ENCODE data around the gene OSBPL6.

OSBPL6 gene

DNA sequence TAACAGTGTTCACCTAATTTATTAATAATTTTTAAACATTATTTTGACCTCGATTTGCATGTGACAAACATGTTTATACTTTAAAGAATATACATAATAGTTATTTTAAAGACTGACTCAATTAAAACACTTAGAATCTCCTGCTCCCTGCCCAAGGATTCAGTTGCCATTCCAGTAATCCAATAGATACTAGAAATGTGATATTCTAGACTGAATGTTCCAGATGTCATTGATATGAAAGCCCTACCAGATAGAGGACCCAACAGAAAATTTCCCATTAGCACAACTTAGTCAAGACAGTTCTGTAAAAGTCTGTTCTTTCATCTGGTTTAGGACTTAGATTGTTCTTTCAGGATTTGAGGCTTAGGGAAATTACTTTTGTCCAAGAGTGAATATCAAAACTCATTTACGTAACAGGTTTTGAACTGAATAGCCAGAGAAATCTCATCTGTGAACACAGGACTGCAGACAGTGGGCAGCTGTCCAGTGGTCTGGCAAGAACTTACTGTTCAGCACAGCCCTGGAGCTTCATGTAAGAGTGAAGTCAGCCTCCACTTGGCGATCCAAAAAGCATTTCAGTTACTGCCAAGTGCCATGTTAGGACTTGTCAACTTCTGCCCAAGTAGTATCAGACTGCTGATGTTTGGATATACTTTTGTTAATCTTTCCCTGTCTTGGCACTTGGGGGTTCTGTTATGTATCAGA, 77.5 kb downstream of the OSBPL6 start:
- DNase-seq (ENCODE audit: low read depth in 3 of 3), result no peak

GRCh38 chr2:178273787-178274360, 79.6 kb downstream of the OSBPL6 start:
- no peak for DNase-seq (ENCODE audit: low read depth in 3 of 3)

- no peak for DNase-seq (ENCODE audit: low read depth in 3 of 3)
Measured at GRCh38 chr2:178275600-178275999, 81.3 kb downstream of the OSBPL6 start.

- no peak for DNase-seq (ENCODE audit: low read depth in 3 of 3)
Measured at GRCh38 chr2:178277741-178278197, 83.5 kb downstream of the OSBPL6 start.

GRCh38 chr2:178279142-178279541, 84.8 kb downstream of the OSBPL6 start:
- DNase-seq (ENCODE audit: low read depth in 3 of 3), result no peak

DNA sequence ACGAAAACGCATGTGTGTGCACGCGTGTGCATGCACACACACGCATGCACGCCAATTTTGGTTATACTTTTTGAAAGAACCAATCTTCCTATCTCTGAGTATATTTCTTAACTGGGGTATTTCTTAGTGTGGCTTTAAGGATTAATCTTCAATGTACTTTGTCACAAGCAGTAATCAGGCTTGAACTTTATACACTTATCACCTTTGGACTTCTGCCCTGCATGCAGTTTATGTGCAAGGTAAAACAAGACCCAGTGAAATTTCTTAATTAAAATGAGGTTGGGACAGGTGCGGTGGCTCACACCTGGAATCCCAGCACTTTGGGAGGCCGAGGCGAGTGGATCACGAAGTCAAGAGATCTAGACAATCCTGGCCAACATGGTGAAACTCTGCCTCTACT, 85.3 kb downstream of the OSBPL6 start:
- no peak for DNase-seq (ENCODE audit: low read depth in 3 of 3)

DNA sequence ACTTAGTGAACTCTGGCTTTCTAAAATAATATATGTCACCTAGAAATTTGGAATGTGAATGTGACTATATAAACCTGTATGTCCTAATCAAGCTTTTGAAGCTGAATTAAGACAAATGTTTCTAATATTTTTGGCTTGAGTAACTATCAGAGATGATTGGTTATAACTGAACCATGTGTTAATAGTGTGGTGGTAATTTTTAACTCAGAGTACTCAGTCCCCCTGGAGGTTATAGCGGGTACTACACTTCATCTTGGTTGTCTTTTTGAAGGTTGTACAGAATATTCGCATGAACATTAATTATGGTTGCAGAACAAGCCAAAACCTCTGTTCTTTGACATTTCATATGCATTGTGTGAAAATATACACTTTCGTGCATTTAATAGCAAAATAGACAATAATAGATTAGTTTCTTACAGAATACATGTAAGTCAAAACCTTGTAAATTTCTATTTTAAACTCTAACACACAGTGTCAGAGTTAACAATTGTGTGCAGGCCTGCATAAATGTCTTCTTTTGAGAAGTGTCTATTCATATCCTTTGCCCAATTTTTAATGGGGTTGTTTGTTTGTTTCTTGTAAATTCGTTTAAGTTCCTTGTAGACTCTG, 86.0 kb downstream of the OSBPL6 start:
- DNase-seq (ENCODE audit: low read depth in 3 of 3), result no peak

DNA sequence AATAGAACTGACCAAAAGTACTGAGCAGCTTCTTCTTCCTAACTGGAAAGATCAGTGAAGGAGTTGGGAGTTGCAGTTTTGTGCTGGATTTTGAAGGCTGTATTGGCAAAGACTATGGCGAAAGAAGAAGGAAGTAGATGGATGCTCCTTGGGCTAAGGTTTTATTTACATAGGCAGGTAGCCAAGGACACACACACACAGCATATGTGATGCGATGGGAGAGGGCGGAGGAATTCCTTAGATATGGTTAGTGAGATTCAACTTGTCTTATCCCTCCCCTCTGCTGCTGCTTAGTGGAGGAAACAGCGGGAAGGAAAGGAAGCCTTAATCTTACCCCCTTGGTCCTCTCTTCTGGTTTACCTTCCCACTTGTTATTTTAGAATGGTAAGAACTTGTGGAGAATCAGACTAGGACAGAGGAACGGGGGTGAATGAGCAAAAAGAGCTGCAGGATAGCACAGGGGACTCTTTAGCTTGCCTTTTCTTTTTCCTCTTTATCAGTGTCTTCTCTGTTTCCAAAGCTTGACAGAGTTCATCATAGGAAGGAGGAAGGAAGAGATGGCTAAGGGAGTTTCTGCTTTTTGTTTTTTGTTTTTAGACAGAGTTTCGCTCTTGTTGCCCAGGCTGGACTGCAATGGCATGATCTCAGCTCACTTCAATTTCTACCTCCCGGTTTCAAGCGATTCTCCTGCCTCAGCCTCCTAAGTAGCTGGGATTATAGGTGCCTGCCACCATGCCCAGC, 87.9 kb downstream of the OSBPL6 start:
- DNase-seq (ENCODE audit: low read depth in 3 of 3), result no peak

- DNase-seq (ENCODE audit: low read depth in 3 of 3), result no peak
Measured at GRCh38 chr2:178283341-178283918, 89.1 kb downstream of the OSBPL6 start.

DNA sequence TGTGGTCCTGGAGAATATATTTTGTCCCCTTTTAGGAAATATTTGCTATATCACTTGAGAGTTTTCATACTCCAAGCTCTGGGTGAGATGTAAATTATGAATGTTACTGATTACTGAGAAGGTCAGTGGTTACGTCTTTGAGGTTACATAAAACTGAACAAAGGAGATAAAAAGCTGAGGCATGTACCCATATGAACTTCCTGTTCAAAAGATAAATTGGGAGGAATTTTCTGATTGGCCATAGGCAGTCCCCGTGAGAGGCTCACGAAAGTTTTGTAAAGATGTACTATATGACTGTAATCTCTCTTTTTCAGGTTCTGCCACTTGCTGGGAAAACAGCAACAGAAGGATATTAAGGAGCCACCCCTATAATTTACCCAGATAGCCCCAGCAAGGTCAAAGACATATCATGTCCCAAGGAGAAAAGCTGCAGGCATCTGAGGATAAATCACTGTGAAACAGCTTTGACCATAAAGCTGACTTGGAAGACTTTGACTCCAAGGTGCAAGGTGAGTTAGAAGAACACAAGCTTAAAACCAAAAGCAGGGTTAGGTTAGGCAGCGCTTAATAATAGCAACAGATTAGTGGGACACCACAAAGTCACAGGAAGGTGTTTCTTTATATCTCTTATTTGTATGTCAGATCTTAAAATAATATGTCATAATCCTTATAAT, 90.4 kb downstream of the OSBPL6 start:
- no peak for DNase-seq (ENCODE audit: low read depth in 3 of 3)

DNA sequence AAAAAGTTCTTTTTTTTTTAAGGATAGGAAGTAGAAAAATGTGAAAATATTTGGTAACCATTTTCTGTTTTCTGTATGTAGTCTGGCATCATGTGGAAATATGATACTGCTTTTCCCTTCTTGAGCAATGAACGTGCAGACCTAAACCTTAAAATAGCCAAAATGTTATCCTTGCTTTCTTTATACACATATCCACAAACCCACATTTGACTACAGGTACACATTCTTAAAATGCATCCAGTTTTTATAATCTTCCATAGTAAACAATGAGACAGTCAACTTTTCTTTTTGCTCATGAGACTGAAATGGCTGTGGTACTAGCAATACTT, 90.9 kb downstream of the OSBPL6 start:
- DNase-seq (ENCODE audit: low read depth in 3 of 3), result no peak

DNA sequence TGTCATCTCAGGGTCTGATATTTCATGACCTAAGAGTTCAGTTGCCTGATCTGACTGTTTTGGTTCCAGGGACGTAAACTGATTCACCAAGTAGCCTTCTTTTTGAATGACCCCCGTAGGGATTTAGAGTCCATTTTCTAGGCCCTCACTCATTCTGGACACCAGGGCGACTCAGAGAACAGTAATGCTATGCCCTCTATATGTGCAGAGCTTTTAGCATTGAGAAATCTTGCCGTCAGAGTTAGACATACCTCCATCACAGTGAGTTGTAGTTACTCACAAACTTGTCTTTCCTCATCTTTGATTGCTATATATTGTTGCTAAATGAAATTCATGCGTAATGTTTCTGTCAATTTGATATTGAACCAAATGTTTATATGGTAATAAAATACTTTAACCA, 92.3 kb downstream of the OSBPL6 start:
- no peak for DNase-seq (ENCODE audit: low read depth in 3 of 3)

DNA sequence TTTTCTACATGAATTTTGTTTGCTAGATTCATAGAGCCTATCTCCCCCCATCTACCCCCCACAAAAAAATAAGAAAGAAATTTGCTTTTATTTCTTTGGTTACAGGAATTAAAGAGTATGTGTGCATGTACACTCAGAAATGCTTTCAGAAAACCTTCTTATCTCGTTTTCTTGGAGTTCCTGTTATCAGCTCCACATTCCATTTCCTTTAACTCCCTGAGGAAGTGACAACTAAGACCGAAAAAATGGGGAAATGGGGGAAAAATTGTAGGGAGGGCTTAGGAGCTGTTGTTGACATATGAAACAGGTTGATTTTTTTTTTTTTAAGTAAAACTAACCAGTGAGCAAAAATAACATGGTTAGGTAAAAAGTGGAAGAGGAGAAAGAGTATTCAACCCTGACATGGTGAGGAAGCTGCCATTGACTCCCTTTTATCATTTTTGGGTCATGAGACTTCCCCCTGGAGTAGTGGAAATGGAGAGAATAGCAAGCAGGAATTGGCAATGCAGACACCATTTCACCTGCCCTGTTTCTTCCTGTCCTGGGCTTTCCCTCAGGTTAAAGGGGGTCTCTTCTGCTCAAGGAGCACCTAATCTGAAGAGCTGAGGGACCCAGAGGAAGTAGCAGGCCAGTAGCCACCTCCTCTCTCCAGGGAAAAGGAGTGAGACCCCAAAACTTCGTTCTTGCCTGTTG, 93.5 kb downstream of the OSBPL6 start:
- DNase-seq (ENCODE audit: low read depth in 3 of 3), result no peak

GRCh38 chr2:178291703-178292102, 97.4 kb downstream of the OSBPL6 start:
- no peak for DNase-seq (ENCODE audit: low read depth in 3 of 3)

DNA sequence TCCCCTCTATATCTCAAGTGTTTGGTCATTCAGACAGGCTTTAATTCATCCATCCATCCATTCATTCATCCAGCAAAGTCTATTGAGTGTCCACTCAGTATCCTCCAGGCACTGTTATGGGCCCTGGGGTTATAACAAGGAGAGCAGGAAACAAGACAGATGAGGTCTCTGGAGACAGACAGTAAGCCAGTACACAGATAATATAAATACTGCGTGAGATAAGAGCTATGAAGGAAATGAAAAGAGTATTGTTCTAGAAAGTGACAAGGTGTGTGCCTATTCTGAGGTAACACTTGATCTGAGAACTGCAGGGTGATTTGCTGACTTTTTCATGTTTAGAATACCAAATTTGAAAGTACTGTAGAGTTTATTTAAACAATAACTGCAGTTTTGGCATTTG, 98.3 kb downstream of the OSBPL6 start:
- no peak for DNase-seq (ENCODE audit: low read depth in 3 of 3)

- no peak for DNase-seq (ENCODE audit: low read depth in 3 of 3)
Measured at GRCh38 chr2:178295115-178295514, 100.8 kb downstream of the OSBPL6 start.

DNA sequence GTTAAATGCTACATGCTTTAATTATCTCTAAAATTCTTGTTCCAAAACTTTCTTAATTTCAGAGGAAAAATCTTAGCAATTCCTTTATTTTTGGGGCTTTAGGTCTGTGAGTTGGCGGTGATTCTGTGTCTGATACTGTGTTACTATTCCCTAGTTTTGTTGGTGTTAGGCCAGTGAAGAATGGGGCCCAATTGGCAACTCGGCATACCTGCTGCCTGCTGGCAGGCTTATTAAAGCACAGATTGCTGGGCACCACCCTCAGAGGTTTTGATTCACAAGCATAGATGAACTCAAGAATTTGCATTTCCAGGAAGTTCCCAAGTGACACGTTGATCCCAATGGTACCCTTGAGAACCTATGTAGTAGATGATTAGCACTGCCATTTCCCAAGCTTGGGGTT, 101.6 kb downstream of the OSBPL6 start:
- no peak for DNase-seq (ENCODE audit: low read depth in 3 of 3)

GRCh38 chr2:178296394-178297090, 102.2 kb downstream of the OSBPL6 start:
- DNase-seq (ENCODE audit: low read depth in 3 of 3), result no peak

DNA sequence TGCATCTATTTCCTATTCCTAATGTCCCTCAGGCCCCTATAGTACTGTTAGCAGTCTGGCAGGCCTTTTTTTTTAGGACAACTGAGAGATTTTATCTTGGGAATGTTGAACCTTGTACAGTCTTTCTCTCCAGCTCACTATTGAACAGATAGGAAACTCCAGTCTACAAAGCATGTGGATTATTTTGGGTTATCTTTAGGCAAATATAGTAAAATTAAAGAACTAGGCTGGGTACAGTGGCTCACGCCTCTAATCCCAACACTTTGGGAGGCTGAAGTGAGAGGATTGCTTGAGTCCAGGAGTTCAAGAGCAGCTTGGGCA, 102.7 kb downstream of the OSBPL6 start:
- no peak for DNase-seq (ENCODE audit: low read depth in 3 of 3)

DNA sequence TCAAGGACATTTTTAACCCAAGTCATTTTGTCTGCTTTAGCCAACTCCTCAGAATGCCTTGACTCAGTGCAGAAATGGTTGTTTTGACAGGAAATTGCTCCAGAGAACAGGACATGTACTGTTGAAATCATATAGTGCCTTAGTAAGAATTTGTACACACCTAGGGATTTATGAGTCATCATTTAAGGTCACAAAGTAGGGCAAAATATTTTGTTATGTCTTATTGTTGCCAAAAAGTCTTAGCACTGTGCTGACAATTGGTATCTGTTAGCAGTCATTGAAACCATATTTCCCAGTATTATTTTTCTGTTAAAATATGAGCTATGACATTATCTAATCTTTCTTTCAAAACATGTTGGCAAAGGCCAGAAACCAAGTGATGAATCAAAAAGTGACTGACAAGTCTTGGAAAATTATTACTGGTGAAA, 104.5 kb downstream of the OSBPL6 start:
- no peak for DNase-seq (ENCODE audit: low read depth in 3 of 3)

All from stimulated activated CD4-positive, alpha-beta T cell treated with anti-CD3 and anti-CD28 coated beads, TNF-alpha, amount 100 ng/mL, for 4 hours (primary cell).